PFSK-1 (cell line): ENCODE results near the gene NISCH.
A peak's percentile ranks its signal among the peaks of the same experiment; 100 is the strongest.

Source experiments
- POLR2AphosphoS5 ChIP-seq: IDR thresholded peaks from 2 replicates; pipeline ENCODE4 v1.6.1; 2012; ENCODE audit warnings: low read depth, mild to moderate bottlenecking, control low read depth, low read length, moderate library complexity
- TAF1 ChIP-seq: IDR thresholded peaks from 2 replicates; pipeline ENCODE4 v1.6.1; 2012; ENCODE audit warnings: low read length, control low read depth, borderline replicate concordance; ENCODE audit not compliant: insufficient read depth

GRCh38 chr3:52536369-52537164 is 81.2 kb downstream of the NISCH start, which contains the start of gene UQCC5:
- TF ChIP-seq POLR2AphosphoS5 (peak; percentile 96), TAF1 (peak; percentile 93)
